ENCODE measurements around the gene EPN2.

The EPN2 gene

DNA sequence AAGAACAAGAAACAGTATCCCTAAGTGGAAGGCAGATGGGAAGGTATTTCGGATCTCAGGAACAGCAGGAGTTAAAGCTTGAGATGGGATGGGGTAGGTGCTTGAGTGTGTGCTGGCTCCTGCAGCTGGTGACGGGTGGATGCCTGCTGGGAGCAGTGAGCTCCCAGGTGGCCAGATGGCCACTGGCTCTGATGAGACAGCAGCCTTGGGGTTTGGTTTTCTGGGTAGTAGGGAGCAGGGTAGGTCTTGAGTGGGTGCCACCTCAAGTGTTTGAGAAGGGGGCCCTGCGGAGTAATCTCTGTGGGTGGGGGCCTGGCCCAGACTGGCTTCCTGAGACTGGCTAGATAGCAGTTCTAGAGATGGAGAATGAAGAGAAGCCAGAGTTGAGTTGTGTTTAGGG is 10.3 kb downstream of the EPN2 start:
- Histone ChIP-seq H3K27ac (ENCODE audit: low read length, poor library complexity, severe bottlenecking) (no peak overlapping the region), H3K4me1 (ENCODE audit: control insufficient read depth, insufficient read depth, low read depth, low read length) (peaks cover 28% of the 10 kb centered on the region), H3K79me1 (replicated peaks; ENCODE audit: low read length, poor library complexity, severe bottlenecking) (peaks cover 20% of the 10 kb centered on the region), H4K8ac (ENCODE audit: low read length) (peak overlapping the region; percentile 7), H3K36me3 (ENCODE audit: control insufficient read depth in 1 of 2, insufficient read depth in 2 of 2, low read depth in 1 of 2, low read length in 2 of 2) (peaks cover 0 to 3% of the 10 kb centered on the region in 2 experiments), H2BK120ac (ENCODE audit: low read depth, low read length) (peak overlapping the region; percentile 43), H3K9ac (ENCODE audit: low read length) (peak overlapping the region; percentile 70), H3K27me3 (ENCODE audit: control insufficient read depth in 1 of 2, insufficient read depth in 1 of 2, low read length in 2 of 2) (no peaks in the 10 kb centered on the region), H3K18ac (ENCODE audit: low read depth in 1 of 2, low read length in 2 of 2) (peak overlapping the region; percentile 2 to 41), H2AK5ac (ENCODE audit: low read length, severe bottlenecking) (peak overlapping the region; percentile 57), H4K91ac (ENCODE audit: low read length) (no peak overlapping the region), H2BK15ac (ENCODE audit: low read depth, poor library complexity, severe bottlenecking) (peak overlapping the region; percentile 80), H3K4me3 (ENCODE audit: insufficient read depth in 1 of 2, low read depth in 1 of 2, low read length in 2 of 2) (no peak overlapping the region), H3K14ac (ENCODE audit: low read length in 2 of 2) (peak overlapping the region in 1 of 2 experiments; percentile 91), H2BK5ac (ENCODE audit: low read depth, low read length, poor library complexity, severe bottlenecking) (no peak overlapping the region), H3K4me2 (ENCODE audit: low read length, poor library complexity, severe bottlenecking) (no peak overlapping the region), H2AFZ (ENCODE audit: low read depth, low read length) (no peak overlapping the region), H2BK12ac (ENCODE audit: low read length in 2 of 2) (no peak overlapping the region), H3K4ac (ENCODE audit: low read depth in 1 of 2, low read length in 2 of 2) (peak overlapping the region; percentile 75 to 81), H3K9me3 (ENCODE audit: control insufficient read depth, low read length) (no peaks in the 10 kb centered on the region), H3K23ac (ENCODE audit: low read length in 2 of 2) (peak overlapping the region in 1 of 2 experiments; percentile 91)
- no peak for DNase-seq
- 75% methylated on average over 3 of the region's 3 CpGs for WGBS

DNA sequence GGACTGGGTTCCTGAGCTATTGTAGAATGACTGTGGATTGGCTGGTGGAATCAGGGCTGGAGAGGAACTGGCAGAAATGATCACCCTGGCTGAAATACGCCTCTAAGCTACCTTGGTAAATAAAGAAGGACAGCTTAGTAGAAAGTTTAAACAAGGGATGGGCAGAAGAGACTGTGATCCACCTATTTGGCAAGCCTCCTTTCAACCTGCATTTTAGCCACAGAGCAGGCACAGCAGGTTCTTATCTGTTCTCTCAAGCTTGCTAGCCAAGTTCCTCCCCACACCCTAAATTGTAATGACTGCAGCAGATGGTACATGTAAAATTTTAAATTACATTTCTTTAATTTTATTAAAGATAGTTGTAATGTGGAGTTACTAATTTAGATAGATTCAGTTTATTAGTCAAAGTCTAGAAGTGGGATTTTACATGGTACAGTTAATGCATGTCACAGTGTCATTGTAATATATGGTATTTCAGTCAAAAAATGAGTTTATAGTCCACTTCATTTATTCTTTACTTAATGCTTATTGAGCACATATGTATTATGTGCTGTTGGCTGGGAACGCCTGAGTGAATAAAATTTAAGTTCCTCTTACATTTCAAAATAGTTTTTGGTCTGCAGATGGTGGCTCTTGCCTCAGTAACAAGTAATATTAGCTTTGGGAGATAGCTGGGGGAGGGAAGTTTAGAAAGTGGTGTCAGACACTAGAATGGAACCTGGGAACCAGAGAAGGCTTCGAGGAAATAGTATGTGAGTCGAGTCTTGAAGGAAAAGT is 11.2 kb downstream of the EPN2 start:
- Histone ChIP-seq H2BK120ac (ENCODE audit: low read depth, low read length) (no peak overlapping the region), H3K79me1 (replicated peaks; ENCODE audit: low read length, poor library complexity, severe bottlenecking) (peaks cover 23% of the 10 kb centered on the region), H2BK15ac (ENCODE audit: low read depth, poor library complexity, severe bottlenecking) (no peak overlapping the region), H2BK12ac (ENCODE audit: low read length in 2 of 2) (peak overlapping the region in 1 of 2 experiments; percentile 42), H3K14ac (ENCODE audit: low read length in 2 of 2) (no peak overlapping the region), H3K23ac (ENCODE audit: low read length in 2 of 2) (no peak overlapping the region), H3K27ac (ENCODE audit: low read length, poor library complexity, severe bottlenecking) (peak overlapping the region; percentile 22), H3K9ac (ENCODE audit: low read length) (peak overlapping the region; percentile 70), H3K36me3 (ENCODE audit: control insufficient read depth in 1 of 2, insufficient read depth in 2 of 2, low read depth in 1 of 2, low read length in 2 of 2) (peaks cover 0 to 3% of the 10 kb centered on the region in 2 experiments), H4K8ac (ENCODE audit: low read length) (peak overlapping the region; percentile 1), H3K27me3 (ENCODE audit: control insufficient read depth in 1 of 2, insufficient read depth in 1 of 2, low read length in 2 of 2) (no peaks in the 10 kb centered on the region), H4K91ac (ENCODE audit: low read length) (no peak overlapping the region), H2AFZ (ENCODE audit: low read depth, low read length) (no peak overlapping the region), H2AK5ac (ENCODE audit: low read length, severe bottlenecking) (peak overlapping the region; percentile 57), H3K4me1 (ENCODE audit: control insufficient read depth, insufficient read depth, low read depth, low read length) (peaks cover 26% of the 10 kb centered on the region), H3K4me3 (ENCODE audit: insufficient read depth in 1 of 2, low read depth in 1 of 2, low read length in 2 of 2) (peak overlapping the region in 1 of 2 experiments; percentile 46), H2BK5ac (ENCODE audit: low read depth, low read length, poor library complexity, severe bottlenecking) (no peak overlapping the region), H3K4ac (ENCODE audit: low read depth in 1 of 2, low read length in 2 of 2) (peak overlapping the region in 1 of 2 experiments; percentile 24), H3K4me2 (ENCODE audit: low read length, poor library complexity, severe bottlenecking) (no peak overlapping the region), H3K18ac (ENCODE audit: low read depth in 1 of 2, low read length in 2 of 2) (peak overlapping the region in 1 of 2 experiments; percentile 78), H3K9me3 (ENCODE audit: control insufficient read depth, low read length) (peaks cover 2% of the 10 kb centered on the region)
- 72% methylated on average over 3 of the region's 4 CpGs for WGBS
- no peak for DNase-seq

DNA sequence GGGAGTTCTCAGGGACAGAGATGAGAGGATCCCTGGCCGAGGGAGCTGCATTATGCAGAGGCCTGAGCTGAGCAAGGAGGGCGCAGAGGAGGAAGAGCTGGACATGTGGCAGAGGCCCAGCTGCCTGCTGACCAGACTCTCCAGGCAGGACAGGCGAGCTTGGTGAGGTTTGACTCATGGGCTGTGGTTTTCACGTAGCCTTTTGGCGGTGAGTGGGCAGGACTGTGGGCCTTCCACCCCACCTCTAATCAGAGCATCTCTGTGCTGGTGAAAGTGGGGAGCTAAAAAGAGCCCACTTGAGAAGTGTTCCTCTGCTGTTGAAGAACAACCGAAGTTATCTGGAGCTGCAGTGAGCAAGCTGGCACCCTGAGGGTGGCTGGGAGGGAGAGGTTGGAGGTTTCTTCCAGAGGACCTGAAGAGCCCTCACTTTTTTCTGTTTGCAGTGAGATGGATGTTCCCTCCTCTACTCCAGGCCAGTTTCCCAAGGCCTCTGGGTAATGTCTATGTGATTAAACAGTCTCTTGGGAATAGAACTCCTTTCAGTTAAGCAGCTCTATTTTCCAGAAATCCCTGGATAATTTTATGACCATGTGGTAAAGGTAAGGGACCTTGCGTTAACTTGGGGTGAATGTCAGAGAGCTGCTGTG is 11.9 kb downstream of the EPN2 start:
- peak; percentile 92 for DNase-seq
- WGBS = 26% methylated on average over 7 of the region's 7 CpGs
- Histone ChIP-seq H3K79me1 (replicated peaks; ENCODE audit: low read length, poor library complexity, severe bottlenecking) (peaks cover 23% of the 10 kb centered on the region), H3K4me2 (ENCODE audit: low read length, poor library complexity, severe bottlenecking) (no peak overlapping the region), H4K91ac (ENCODE audit: low read length) (no peak overlapping the region), H3K4me1 (ENCODE audit: control insufficient read depth, insufficient read depth, low read depth, low read length) (peaks cover 26% of the 10 kb centered on the region), H3K4ac (ENCODE audit: low read depth in 1 of 2, low read length in 2 of 2) (peak overlapping the region in 1 of 2 experiments; percentile 86), H2BK120ac (ENCODE audit: low read depth, low read length) (no peak overlapping the region), H4K8ac (ENCODE audit: low read length) (peak overlapping the region; percentile 1), H3K36me3 (ENCODE audit: control insufficient read depth in 1 of 2, insufficient read depth in 2 of 2, low read depth in 1 of 2, low read length in 2 of 2) (no peaks in the 10 kb centered on the region), H2BK12ac (ENCODE audit: low read length in 2 of 2) (peak overlapping the region in 1 of 2 experiments; percentile 82), H2BK5ac (ENCODE audit: low read depth, low read length, poor library complexity, severe bottlenecking) (no peak overlapping the region), H3K18ac (ENCODE audit: low read depth in 1 of 2, low read length in 2 of 2) (peak overlapping the region; percentile 78 to 81), H3K14ac (ENCODE audit: low read length in 2 of 2) (no peak overlapping the region), H3K27me3 (ENCODE audit: control insufficient read depth in 1 of 2, insufficient read depth in 1 of 2, low read length in 2 of 2) (no peaks in the 10 kb centered on the region), H2AK5ac (ENCODE audit: low read length, severe bottlenecking) (peak overlapping the region; percentile 75), H2BK15ac (ENCODE audit: low read depth, poor library complexity, severe bottlenecking) (no peak overlapping the region), H3K9ac (ENCODE audit: low read length) (peak overlapping the region; percentile 70), H3K27ac (ENCODE audit: low read length, poor library complexity, severe bottlenecking) (peak overlapping the region; percentile 22), H3K9me3 (ENCODE audit: control insufficient read depth, low read length) (peaks cover 2% of the 10 kb centered on the region), H2AFZ (ENCODE audit: low read depth, low read length) (no peak overlapping the region), H3K23ac (ENCODE audit: low read length in 2 of 2) (peak overlapping the region in 1 of 2 experiments; percentile 5), H3K4me3 (ENCODE audit: insufficient read depth in 1 of 2, low read depth in 1 of 2, low read length in 2 of 2) (peak overlapping the region in 1 of 2 experiments; percentile 46)

DNA sequence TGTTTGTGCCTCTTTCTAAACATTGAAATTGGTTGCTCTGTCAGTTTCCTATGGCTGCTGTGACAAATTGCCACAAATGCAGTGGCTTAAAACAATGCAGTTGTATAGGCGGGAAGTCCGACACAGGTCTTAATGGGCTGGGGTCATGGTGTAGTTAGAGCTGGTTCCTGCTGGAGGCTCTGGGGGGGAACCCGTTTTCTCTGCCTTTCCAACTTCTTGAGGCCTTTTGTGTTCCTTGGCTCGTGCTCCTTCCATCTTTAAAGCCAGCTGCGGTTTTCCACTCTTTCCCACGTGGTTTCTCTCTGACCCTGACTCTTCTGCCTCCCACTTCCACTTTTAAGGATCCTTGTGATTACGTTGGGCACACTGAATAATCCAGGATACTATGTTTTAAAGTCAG is 12.5 kb downstream of the EPN2 start:
- Histone ChIP-seq H2BK120ac (ENCODE audit: low read depth, low read length) (no peak overlapping the region), H3K79me1 (replicated peaks; ENCODE audit: low read length, poor library complexity, severe bottlenecking) (peaks cover 24% of the 10 kb centered on the region), H3K4ac (ENCODE audit: low read depth in 1 of 2, low read length in 2 of 2) (peak overlapping the region in 1 of 2 experiments; percentile 86), H2BK15ac (ENCODE audit: low read depth, poor library complexity, severe bottlenecking) (no peak overlapping the region), H3K14ac (ENCODE audit: low read length in 2 of 2) (no peak overlapping the region), H3K9ac (ENCODE audit: low read length) (peak overlapping the region; percentile 70), H3K27me3 (ENCODE audit: control insufficient read depth in 1 of 2, insufficient read depth in 1 of 2, low read length in 2 of 2) (no peaks in the 10 kb centered on the region), H4K8ac (ENCODE audit: low read length) (no peak overlapping the region), H4K91ac (ENCODE audit: low read length) (no peak overlapping the region), H3K4me3 (ENCODE audit: insufficient read depth in 1 of 2, low read depth in 1 of 2, low read length in 2 of 2) (peak overlapping the region in 1 of 2 experiments; percentile 29), H3K4me2 (ENCODE audit: low read length, poor library complexity, severe bottlenecking) (no peak overlapping the region), H3K18ac (ENCODE audit: low read depth in 1 of 2, low read length in 2 of 2) (peak overlapping the region; percentile 28 to 81), H2AK5ac (ENCODE audit: low read length, severe bottlenecking) (peak overlapping the region; percentile 75), H2AFZ (ENCODE audit: low read depth, low read length) (no peak overlapping the region), H2BK12ac (ENCODE audit: low read length in 2 of 2) (peak overlapping the region in 1 of 2 experiments; percentile 82), H3K23ac (ENCODE audit: low read length in 2 of 2) (peak overlapping the region in 1 of 2 experiments; percentile 5), H3K9me3 (ENCODE audit: control insufficient read depth, low read length) (peaks cover 2% of the 10 kb centered on the region), H3K27ac (ENCODE audit: low read length, poor library complexity, severe bottlenecking) (no peak overlapping the region), H3K36me3 (ENCODE audit: control insufficient read depth in 1 of 2, insufficient read depth in 2 of 2, low read depth in 1 of 2, low read length in 2 of 2) (no peaks in the 10 kb centered on the region), H3K4me1 (ENCODE audit: control insufficient read depth, insufficient read depth, low read depth, low read length) (peaks cover 26% of the 10 kb centered on the region), H2BK5ac (ENCODE audit: low read depth, low read length, poor library complexity, severe bottlenecking) (no peak overlapping the region)
- DNase-seq = peak; percentile 33
- 67% methylated on average over 5 of the region's 7 CpGs for WGBS

All from mesenchymal stem cell (in vitro differentiated cells and primary cell).